ENCODE results near the gene PHF23.

PHF23 gene

DNA sequence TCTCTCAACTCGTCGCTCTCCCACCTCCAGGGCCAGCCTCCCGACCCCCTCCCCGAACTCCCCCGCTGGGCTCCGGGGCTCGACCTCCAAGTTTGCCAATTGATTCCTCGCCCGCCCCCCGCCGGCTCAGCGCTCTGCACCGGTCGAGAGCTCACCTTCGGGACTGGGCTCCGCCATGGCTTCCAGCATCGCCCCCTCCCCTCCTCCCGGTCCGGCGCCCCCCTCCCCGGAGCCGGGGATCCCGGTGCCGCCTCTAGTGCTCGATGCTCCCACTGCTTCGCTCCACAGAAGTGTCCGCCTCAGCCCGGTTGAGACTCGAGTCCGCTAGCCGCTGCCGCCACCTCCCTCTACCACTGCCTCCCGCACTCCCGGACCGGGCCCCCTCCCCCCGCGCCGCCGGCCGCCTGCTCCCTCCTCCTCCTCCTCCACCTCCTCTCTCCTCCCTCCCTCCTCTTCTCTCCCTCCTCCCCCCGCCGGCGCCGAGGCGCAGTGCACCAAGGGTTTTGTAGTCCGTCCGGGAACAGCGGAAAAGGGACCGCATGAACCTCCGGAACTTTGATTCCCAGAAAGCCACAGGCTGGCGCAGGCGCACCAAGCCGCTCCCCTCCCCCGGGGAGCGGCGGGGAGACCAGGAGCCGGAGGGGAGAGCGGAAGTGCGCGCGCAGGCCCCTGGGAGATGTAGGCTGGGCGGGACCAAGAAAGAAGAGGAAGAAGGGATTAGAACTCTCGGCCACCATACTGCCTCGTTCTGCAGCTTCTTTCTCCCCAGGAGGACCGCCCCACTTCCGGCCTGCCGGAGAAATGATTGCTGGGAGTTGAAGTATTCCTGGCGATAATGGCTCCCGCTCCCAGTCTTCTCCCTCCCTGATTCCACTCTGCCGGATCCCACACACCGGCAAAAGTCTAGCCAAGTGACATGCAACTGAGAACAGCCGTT lies at the start of gene PHF23:
TSS of gene PHF23 (minus strand) at position 367 of the 937 bp plus-strand sequence. CDS start at position 189, 178 bp downstream.
- DNase-seq: peak; percentile 97

DNA sequence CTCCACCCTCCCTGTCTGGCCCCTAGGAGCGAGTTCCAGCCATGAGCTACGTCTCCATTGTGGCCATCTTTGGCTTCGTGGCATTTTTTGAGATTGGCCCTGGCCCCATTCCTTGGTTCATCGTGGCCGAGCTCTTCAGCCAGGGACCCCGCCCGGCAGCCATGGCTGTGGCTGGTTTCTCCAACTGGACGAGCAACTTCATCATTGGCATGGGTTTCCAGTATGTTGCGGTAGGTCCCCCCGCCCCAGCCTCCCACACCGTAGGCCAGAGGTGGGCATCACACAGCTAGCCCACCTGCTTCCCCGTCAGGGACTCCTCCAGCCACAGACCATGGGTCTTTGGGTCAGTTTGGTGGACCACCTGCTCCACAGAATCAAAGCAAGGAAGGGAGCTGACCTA lies 46.4 kb upstream of the PHF23 start:
- DNase-seq: no peak

DNA sequence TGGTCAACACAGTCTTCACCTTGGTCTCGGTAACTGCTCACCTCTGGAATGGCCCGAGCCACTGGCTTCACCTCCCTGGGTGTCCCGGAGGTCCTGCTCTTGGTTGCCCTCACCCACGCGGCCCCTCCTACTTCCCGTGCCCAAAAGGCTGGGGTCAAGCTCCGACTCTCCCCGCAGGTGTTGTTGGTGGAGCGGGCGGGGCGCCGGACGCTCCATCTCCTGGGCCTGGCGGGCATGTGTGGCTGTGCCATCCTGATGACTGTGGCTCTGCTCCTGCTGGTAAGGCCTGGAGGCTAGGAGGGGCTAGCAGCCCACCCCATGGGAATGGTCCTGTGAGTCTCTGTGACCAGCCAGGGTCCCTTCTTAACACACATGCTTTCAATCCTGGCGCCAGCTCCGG lies 45.7 kb upstream of the PHF23 start:
- DNase-seq: no peak

GRCh38 chr17:7283471-7284216 lies 44.4 kb upstream of the PHF23 start:
- no peak for DNase-seq

DNA sequence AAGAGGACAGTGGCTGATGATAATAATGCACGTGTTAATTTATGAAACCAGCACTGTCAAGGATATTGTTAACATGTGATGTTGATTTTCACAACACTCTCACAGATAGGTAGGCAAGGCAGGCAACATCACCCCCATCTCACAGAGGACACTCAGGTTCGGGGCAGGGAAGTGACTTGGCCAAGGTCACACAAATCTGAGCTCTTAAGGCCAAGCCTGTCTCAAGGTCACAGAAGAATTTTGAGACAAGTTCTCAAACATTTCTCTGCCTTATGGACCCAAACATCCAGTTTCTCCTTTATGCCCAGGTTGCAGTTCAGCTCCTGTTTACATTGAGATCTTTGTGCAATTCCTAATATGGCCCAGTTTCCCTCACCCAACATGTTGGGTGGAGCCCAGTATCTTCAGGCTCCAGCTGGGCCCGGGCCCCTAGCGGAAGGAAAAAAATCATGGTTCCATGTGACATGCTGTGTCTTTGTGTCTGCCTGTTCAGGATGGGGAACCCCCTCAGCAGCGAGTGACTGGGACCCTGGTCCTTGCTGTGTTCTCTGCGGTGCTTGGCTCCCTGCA lies 43.6 kb upstream of the PHF23 start:
- DNase-seq: no peak

GRCh38 chr17:7281953-7282751 lies 42.9 kb upstream of the PHF23 start:
- DNase-seq: no peak

- DNase-seq: peak; percentile 69
Observed at GRCh38 chr17:7281074-7281952, 42.1 kb upstream of the PHF23 start, which contains the start of gene SLC2A4. TSS of gene SLC2A4 (plus strand) at chr17:7281718. CDS start at chr17:7281935, 217 bp downstream.

GRCh38 chr17:7280519-7281073 lies 41.3 kb upstream of the PHF23 start:
- peak; percentile 84 for DNase-seq

GRCh38 chr17:7279448-7279847 lies 40.2 kb upstream of the PHF23 start:
- no peak for DNase-seq

GRCh38 chr17:7266784-7267183 lies 27.5 kb upstream of the PHF23 start:
- no peak for DNase-seq

DNA sequence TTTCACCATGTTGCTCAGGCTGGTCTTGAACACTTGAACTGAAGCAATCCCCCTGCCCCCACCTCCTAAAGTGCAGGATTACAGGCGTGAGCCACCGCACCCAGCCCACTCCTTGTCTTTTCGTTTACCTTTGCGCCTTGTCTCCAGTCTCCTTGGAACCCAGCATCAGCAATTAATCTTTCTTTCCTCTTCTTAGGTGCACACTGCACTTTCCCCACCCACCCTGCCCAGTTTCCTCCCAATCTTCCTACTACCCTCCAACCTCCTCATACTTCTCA lies 24.5 kb upstream of the PHF23 start:
- no peak for DNase-seq

- no peak for DNase-seq
Observed at GRCh38 chr17:7262935-7263800, 23.9 kb upstream of the PHF23 start.

GRCh38 chr17:7262192-7262934 lies 23.1 kb upstream of the PHF23 start, which contains the start of gene CLDN7:
TSS of gene CLDN7 (minus strand) at chr17:7262478. CDS start at chr17:7262043, 435 bp downstream.
- DNase-seq: no peak

DNA sequence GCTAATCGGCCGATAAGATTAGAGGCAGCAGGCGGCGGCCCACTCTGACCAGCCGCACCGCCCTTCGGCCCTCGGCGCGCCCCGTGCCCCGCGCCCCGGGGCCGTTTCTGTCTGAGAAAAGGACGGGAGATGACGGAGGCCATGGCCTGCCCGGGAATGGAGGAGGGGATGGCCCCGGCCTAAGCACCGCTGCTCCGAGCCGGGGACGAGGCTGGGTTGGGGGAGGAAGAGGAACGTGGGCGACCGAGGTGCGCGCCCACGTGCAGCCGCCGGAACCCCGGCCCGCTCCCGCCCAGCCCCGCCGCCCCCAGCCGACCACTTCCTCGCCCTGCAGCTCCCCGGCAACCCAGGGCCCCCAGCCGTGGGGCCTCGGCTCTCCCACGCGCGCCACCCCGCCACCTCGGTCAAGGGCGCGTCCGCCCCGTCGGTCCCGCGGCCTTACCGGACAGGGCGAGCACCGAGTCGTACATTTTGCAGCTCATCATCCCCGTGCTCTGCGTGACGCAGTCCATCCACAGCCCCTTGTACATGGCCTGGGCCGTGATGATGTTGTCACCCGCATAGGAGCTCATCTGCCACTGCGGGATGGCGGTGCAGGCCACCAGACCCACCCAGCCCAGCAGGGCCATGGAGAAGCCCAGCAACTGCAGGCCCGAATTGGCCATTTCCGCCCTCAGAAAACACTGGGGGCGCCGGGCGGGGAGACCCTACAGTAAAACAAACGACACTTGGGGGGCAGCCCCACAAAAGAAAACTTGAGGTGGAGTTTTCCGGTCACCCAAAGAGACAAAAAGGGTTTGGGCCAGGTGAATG lies 22.3 kb upstream of the PHF23 start:
- DNase-seq: peak; percentile 47

DNA sequence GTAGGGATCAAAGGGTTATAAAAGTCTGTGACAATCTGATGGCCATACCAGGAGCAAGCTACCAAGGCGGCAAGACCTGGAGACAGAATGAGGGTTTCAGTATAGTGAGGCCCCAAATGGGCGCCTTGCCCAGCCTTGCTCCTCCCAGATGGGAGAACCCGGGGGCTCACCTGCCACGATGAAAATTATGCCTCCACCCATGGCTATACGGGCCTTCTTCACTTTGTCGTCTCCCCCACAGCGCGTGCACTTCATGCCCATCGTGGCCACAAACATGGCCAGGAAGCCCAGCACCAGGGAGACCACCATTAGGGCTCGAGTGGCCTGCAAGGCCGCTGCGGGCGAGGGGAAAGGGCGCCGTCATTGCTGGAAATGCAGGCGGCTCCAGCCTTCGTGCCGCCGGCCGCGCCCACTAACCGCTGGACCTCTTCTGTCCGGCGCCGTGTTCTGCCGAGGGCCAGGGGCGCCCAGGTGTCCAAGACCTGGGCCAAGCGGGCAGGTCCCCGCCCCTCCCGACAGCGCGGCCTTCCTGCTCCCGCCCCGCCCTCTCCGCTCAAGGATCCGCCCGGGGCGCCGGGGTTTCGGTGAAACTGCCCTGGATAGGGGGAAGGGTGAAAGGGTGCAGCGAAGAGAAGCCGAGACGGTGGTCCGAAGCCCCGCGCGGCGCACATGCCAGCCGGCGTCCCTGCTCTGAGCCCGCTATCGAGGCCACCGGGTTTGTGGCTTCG lies 21.6 kb upstream of the PHF23 start:
- DNase-seq: peak; percentile 42

GRCh38 chr17:7260151-7260550 lies 20.9 kb upstream of the PHF23 start:
- no peak for DNase-seq

GRCh38 chr17:7259555-7259889 lies 20.3 kb upstream of the PHF23 start:
- DNase-seq: no peak

Data from activated gamma-delta T cell treated with Interleukin-2 at 50 U/mL for 16 hours (primary cell).